HCT116 (cell line): ENCODE measurements around the gene DKK2. TPM values are rescaled to one million over a fixed set of nuclear protein-coding genes. Genes with fewer than 3 reads are reported as not detected.

Experiments used
- ATAC-seq: fragments of 200-7000 bp; cut with Tn5 transposase; 2 replicates; pipeline ENCODE4 v1.9.1; 2020; ENCODE audit warnings: mild to moderate bottlenecking, moderate library complexity
- BruUV-seq: library from RNA; stranded (reverse); fragments of 400-500 nt; replicated peaks from 2 replicates; lab custom pipeline; 2021; lab: Mats Ljungman, UMichigan
- CTCF ChIA-PET: fragments of 300-600 bp; sonication (Branson Sonifier 250); formaldehyde crosslinking; loops from one replicate; lab custom pipeline; 2021; ENCODE audit warnings: antibody characterized with exemption; lab: Charles Lee
- POLR2A ChIA-PET: fragments of 300-600, 350-600 bp; sonication (Branson Sonifier 250); formaldehyde crosslinking; loops from one replicate; lab custom pipeline; 2021; ENCODE audit warnings: antibody characterized with exemption; lab: Charles Lee
- RAD21 ChIA-PET, 2 experiments: fragments of 300-600 bp; sonication (Branson Sonifier 250); formaldehyde crosslinking; loops; one replicate each; lab custom pipeline; 2023; ENCODE audit warnings: low total read pairs in 2 of 2; ENCODE audit not compliant: uncharacterized antibody in 2 of 2, unreplicated experiment in 2 of 2, low non-redundant PET in 1 of 2; lab: Charles Lee
- DNase-seq: peaks from one replicate; pipeline ENCODE4 v3.0.0-alpha.2; 2010; ENCODE audit warnings: low read depth, low spot score
- H2AFZ ChIP-seq: fragments of 200-600 bp; shearing (Covaris generic), sonication (generic); 2 replicates; pipeline ENCODE4 v1.6.1; 2017; ENCODE audit warnings: low read depth, mixed run types, mixed read lengths, antibody characterized with exemption, low read length; ENCODE audit not compliant: poor library complexity, severe bottlenecking
- H3K27ac ChIP-seq: 2 replicates; pipeline ENCODE4 v1.5.1; 2012; ENCODE audit warnings: low read depth, low read length
- H3K27me3 ChIP-seq: fragments of 200-600 bp; sonication (generic); 2 replicates; pipeline ENCODE4 v1.6.1; 2016; ENCODE audit warnings: mixed run types, low read length, mixed read lengths; ENCODE audit not compliant: insufficient read depth
- H3K36me3 ChIP-seq, 2 experiments: fragments of 200-500 bp in 1 of 2; fragments of 200-600 bp in 1 of 2; sonication (Bioruptor generic) in 1 of 2; sonication (generic) in 1 of 2; 2 replicates each; pipeline versions ENCODE4 v1.5.1 to v1.6.1; 2014 to 2016; ENCODE audit warnings: low read length in 2 of 2, inconsistent platforms in 1 of 2, mixed read lengths in 1 of 2, mixed run types in 1 of 2; ENCODE audit not compliant: insufficient read depth in 2 of 2, control insufficient read depth in 1 of 2
- H3K4me1 ChIP-seq, 2 experiments: fragments of 200-600 bp in 1 of 2; sonication (generic) in 1 of 2; 2 replicates each; pipeline versions ENCODE4 v1.5.1 to v1.6.1; 2012 to 2017; ENCODE audit warnings: low read length in 2 of 2, inconsistent platforms in 1 of 2, mild to moderate bottlenecking in 1 of 2, mixed read lengths in 1 of 2, mixed run types in 1 of 2, moderate library complexity in 1 of 2; ENCODE audit not compliant: insufficient read depth in 2 of 2, control insufficient read depth in 1 of 2
- H3K4me2 ChIP-seq: fragments of 200-600 bp; sonication (generic); 2 replicates; pipeline ENCODE4 v1.6.1; 2017; ENCODE audit warnings: mixed run types, low read length, mixed read lengths
- H3K4me3 ChIP-seq, 2 experiments: fragments of 200-600 bp in 1 of 2; sonication (generic) in 1 of 2; replicated peaks in 1 of 2; 2 replicates each; pipeline ENCODE4 v1.5.1; 2011 to 2016; ENCODE audit warnings: low read length in 2 of 2, control low read depth in 1 of 2, low read depth in 1 of 2, mild to moderate bottlenecking in 1 of 2, mixed read lengths in 1 of 2, mixed run types in 1 of 2
- H3K79me2 ChIP-seq: fragments of 200-600 bp; sonication (generic); 2 replicates; pipeline ENCODE4 v1.6.1; 2017; ENCODE audit warnings: mild to moderate bottlenecking, mixed run types, low read length, moderate library complexity, mixed read lengths; ENCODE audit not compliant: insufficient read depth
- H3K9ac ChIP-seq: fragments of 200-600 bp; sonication (generic); 2 replicates; pipeline ENCODE4 v1.6.1; 2016; ENCODE audit warnings: low read length, mixed read lengths
- H3K9me2 ChIP-seq: fragments of 200-600 bp; sonication (generic), shearing (Covaris generic); 2 replicates; pipeline ENCODE4 v1.6.1; 2017; ENCODE audit warnings: mixed run types, mild to moderate bottlenecking, moderate library complexity; ENCODE audit not compliant: insufficient read depth
- H3K9me3 ChIP-seq, 2 experiments: fragments of 200-500 bp in 1 of 2; fragments of 200-600 bp in 1 of 2; sonication (Bioruptor generic) in 1 of 2; sonication (generic) in 1 of 2; 2 replicates each; pipeline ENCODE4 v1.6.1; 2014 to 2017; ENCODE audit warnings: low read length in 2 of 2, mixed read lengths in 2 of 2, inconsistent platforms in 1 of 2, low read depth in 1 of 2, mild to moderate bottlenecking in 1 of 2, mixed run types in 1 of 2, moderate library complexity in 1 of 2; ENCODE audit not compliant: control insufficient read depth in 1 of 2, insufficient read depth in 1 of 2
- H4K20me1 ChIP-seq: fragments of 200-600 bp; sonication (generic), shearing (Covaris generic); 2 replicates; pipeline ENCODE4 v1.6.1; 2017; ENCODE audit warnings: mixed run types, mild to moderate bottlenecking, moderate library complexity; ENCODE audit not compliant: insufficient read depth
- CBX3 ChIP-seq: IDR thresholded peaks from 2 replicates; pipeline ENCODE4 v1.6.1; 2012; ENCODE audit warnings: low read depth
- CEBPB ChIP-seq: IDR thresholded peaks from 2 replicates; pipeline ENCODE4 v1.6.1; 2012; ENCODE audit warnings: low read depth
- ELF1 ChIP-seq: IDR thresholded peaks from 2 replicates; pipeline ENCODE4 v1.6.1; 2012; ENCODE audit warnings: low read depth, borderline replicate concordance
- EZH2phosphoT487 ChIP-seq: fragments of 200-600 bp; IDR thresholded peaks from 2 replicates; pipeline ENCODE4 v1.6.1; 2018; ENCODE audit warnings: antibody characterized with exemption, borderline replicate concordance
- MAX ChIP-seq: IDR thresholded peaks from 2 replicates; pipeline ENCODE4 v1.6.1; 2012
- RAD21 ChIP-seq: IDR thresholded peaks from 2 replicates; pipeline ENCODE4 v1.6.1; 2012; ENCODE audit warnings: low read depth, mild to moderate bottlenecking
- REST ChIP-seq: IDR thresholded peaks from 2 replicates; pipeline ENCODE4 v1.6.1; 2012; ENCODE audit warnings: low read depth
- SIN3A ChIP-seq: IDR thresholded peaks from 2 replicates; pipeline ENCODE4 v1.6.1; 2012; ENCODE audit warnings: low read depth
- SP1 ChIP-seq: IDR thresholded peaks from 2 replicates; pipeline ENCODE4 v1.6.1; 2012; ENCODE audit warnings: low read depth
- SRF ChIP-seq: IDR thresholded peaks from 2 replicates; pipeline ENCODE4 v1.6.1; 2012; ENCODE audit warnings: low read depth
- YY1 ChIP-seq: IDR thresholded peaks from 2 replicates; pipeline ENCODE4 v1.6.1; 2011; ENCODE audit warnings: low read length, low read depth, moderate library complexity, mild to moderate bottlenecking; ENCODE audit not compliant: insufficient replicate concordance; ENCODE audit errors: extremely low read depth
- ZBTB33 ChIP-seq: IDR thresholded peaks from 2 replicates; pipeline ENCODE4 v1.6.1; 2011; ENCODE audit warnings: mild to moderate bottlenecking, low read length, moderate library complexity; ENCODE audit not compliant: insufficient replicate concordance; ENCODE audit errors: extremely low read depth
- ZNF274 ChIP-seq: fragments of 200-500 bp; sonication (Bioruptor generic); IDR thresholded peaks from 2 replicates; pipeline ENCODE4 v1.6.1; 2014; ENCODE audit warnings: mild to moderate bottlenecking, low read depth, low read length, inconsistent platforms
- intact Hi-C: fragments of 100-400 bp; cut with micrococcal nuclease; formaldehyde crosslinking; loops from 2 replicates; pipeline ENCODE4 v1.10.0; 2022
- total RNA-seq: library from RNA; stranded (reverse); gene quantifications from one replicate; pipeline ENCODE4 v1.2.1, GENCODE V29; 2021; ENCODE audit not compliant: unreplicated experiment

The DKK2 gene
- total RNA-seq, 1 experiment from 2014 or later: not detected

- TF ChIP-seq REST (no peak), CBX3 (no peak), ELF1 (no peak), SIN3A (no peak)
Measured at GRCh38 chr4:107068116-107068515, 32.0 kb upstream of the DKK2 start (continued).

- ChIA-PET POLR2A (no interaction called here), RAD21 (no interaction called here)
Measured at GRCh38 chr4:107066621-107067020, 30.5 kb upstream of the DKK2 start.

GRCh38 chr4:107065201-107065600 is 29.1 kb upstream of the DKK2 start:
- H3K27ac ChIP-seq: no peak overlapping the region
- no peaks in the 10 kb centered on the region for H3K36me3 ChIP-seq
- H3K9me2 ChIP-seq: no peaks in the 10 kb centered on the region
- CTCF ChIA-PET: no interaction called here
- H4K20me1 ChIP-seq: no peaks in the 10 kb centered on the region
- no peak overlapping the region for H2AFZ ChIP-seq
- RAD21 ChIA-PET: no interaction called here
- no peak overlapping the region for H3K9ac ChIP-seq
- ATAC-seq (no peak), DNase-seq (no peak)
- POLR2A ChIA-PET: no interaction called here
- H3K79me2 ChIP-seq: no peaks in the 10 kb centered on the region
- intact Hi-C loops: no loop called here
- H3K27me3 ChIP-seq: no peaks in the 10 kb centered on the region
- BruUV-seq: no TSS peak
- H3K4me2 ChIP-seq: no peak overlapping the region
- H3K4me1 ChIP-seq: no peaks in the 10 kb centered on the region
- TF ChIP-seq ZNF274: no peak
- TF ChIP-seq SIN3A: no peak
- TF ChIP-seq EZH2phosphoT487: no peak
- no peak for TF ChIP-seq SRF
- TF ChIP-seq MAX: no peak
- no peak for TF ChIP-seq SP1
- no peak for TF ChIP-seq RAD21
- no peak for TF ChIP-seq YY1
- no peak for TF ChIP-seq ZBTB33
- TF ChIP-seq CEBPB: no peak
- H3K4me3 ChIP-seq: no peak overlapping the region
- no peaks in the 10 kb centered on the region for H3K9me3 ChIP-seq

More at GRCh38 chr4:107066621-107067020, 30.5 kb upstream of the DKK2 start:
- no TSS peak for BruUV-seq
- no peaks in the 10 kb centered on the region for H3K4me1 ChIP-seq
- H3K27me3 ChIP-seq: no peaks in the 10 kb centered on the region
- intact Hi-C loops: no loop called here
- H3K9me2 ChIP-seq: no peaks in the 10 kb centered on the region
- H3K4me2 ChIP-seq: no peak overlapping the region
- H3K36me3 ChIP-seq: no peaks in the 10 kb centered on the region
- no peaks in the 10 kb centered on the region for H3K9me3 ChIP-seq
- DNase-seq: no peak
- no peak overlapping the region for H3K4me3 ChIP-seq
- no peak for ATAC-seq
- H2AFZ ChIP-seq: no peak overlapping the region
- no peak overlapping the region for H3K27ac ChIP-seq
- TF ChIP-seq SP1: no peak
- CTCF ChIA-PET: no interaction called here
- H3K9ac ChIP-seq: no peak overlapping the region
- H4K20me1 ChIP-seq: no peaks in the 10 kb centered on the region
- no peaks in the 10 kb centered on the region for H3K79me2 ChIP-seq
